ENCODE measurements around the gene ZRANB1.

ZRANB1 gene

DNA sequence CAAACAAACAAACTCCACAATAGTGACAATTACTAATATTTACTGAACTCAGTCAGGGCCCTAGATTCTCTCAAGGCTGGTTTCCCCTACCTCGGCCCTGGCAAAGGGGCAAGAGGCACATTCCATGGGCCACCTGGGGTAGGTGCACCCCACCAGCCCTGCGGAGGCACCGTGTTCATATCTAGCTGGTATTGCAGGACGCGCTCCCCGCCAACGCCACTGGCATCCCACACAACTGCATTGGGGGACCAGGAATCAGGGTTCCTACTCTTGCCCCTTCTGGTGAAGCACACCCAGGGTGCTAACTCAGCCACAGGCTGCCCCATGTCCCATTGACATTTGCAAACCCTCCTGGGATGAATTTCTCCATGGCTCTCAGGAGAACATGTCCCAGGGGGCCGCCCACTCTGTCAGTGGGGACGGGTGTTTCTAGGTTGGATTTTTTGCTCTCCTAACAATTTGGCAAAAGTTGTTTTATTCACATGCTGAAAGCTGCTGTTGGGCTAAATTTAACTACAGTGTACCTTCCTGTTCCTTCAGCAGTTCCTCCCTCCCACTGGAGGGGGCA is 76.7 kb downstream of the ZRANB1 start:
- no peak for DNase-seq (ENCODE audit: low spot score)

DNA sequence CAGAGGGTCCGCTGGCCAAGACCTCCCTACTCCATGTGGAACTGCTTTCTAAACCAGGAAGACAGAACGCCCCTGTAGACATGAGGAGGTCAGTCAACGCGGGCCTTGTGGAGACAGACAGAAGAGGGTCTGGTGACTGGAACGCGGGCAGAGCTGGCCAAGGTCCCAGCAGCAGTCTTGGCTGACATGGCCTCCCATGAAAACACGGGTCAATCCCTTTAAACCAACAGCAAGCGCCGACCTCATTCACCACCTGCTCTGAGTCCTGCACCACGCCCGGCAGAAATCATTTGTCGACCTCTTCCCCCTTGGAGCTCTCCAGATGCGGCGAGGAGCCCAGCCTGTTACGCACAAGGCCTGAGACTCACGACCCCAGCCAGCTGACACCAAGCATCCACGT is 78.5 kb downstream of the ZRANB1 start:
- no peak for DNase-seq (ENCODE audit: low spot score)

DNA sequence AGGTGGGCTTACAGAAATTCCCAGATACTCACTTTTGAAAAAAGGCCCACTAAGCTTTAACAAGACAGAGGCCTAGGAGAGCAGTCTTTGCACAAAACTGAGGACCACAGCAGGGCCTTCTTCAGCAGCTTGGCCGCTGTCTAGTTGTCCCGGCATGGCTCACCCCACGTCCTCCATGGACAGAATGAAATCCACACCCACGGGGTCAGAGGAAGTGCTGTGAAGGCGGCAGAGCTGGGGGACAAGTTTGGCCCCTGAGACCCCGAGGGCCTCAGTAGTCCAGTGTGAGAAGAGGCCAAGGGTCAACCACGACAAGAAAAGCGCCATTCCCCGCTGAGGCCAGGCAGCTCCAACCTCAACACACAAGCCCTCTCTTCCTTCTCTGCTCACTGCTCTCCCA is 78.9 kb downstream of the ZRANB1 start:
- DNase-seq (ENCODE audit: low spot score), result no peak

DNA sequence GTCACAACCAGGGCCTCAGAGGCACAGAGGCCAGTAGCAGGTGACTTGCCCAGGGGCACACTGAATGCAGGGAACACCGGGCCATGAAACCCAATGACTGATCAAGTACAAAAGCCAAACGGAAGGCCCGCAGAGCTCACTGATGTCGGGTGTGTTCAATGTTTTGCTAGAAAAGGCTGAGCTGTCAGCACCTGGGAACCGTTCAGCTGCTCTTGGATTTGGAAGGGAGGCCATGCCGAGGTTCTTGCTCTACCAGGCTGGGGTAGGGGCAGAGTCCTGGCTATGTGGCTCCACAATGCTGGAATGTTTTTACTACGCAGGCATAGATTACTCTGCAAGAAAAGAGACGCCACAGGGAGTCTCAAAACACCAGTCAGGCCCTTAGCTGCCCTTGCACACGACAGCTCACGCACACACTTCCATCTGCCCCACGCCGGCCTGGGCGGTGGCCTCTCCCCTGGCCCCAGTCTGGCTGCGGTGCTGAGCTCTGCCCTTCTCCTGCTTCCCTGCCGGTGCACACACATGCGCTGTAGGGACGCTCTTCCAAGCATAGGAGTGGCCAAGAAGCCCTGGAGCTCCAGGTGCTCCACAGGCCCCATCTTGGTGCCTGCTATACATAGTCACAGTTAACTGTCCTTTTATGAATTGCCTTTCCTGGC is 79.9 kb downstream of the ZRANB1 start:
- DNase-seq (ENCODE audit: low spot score), result no peak

DNA sequence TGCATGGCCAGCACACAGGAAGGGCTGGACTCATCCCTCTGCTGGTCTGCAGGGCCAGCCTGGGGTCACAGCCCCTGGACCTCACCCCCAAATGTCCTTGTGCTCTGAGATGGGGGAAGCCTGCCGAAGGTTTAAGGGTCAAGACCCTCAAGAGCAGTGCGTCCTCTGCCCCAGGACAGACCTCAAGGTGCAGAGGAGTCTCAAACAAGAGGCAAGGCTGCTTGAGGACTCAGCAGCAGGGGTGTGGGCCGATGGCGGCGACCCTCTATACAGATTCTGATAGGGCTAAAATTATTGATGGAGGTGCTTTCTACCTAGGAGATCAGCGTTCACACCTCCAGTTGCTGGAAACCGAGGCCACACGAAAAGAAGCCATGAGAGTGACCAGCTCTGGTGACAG is 80.7 kb downstream of the ZRANB1 start:
- DNase-seq (ENCODE audit: low spot score), result no peak

DNA sequence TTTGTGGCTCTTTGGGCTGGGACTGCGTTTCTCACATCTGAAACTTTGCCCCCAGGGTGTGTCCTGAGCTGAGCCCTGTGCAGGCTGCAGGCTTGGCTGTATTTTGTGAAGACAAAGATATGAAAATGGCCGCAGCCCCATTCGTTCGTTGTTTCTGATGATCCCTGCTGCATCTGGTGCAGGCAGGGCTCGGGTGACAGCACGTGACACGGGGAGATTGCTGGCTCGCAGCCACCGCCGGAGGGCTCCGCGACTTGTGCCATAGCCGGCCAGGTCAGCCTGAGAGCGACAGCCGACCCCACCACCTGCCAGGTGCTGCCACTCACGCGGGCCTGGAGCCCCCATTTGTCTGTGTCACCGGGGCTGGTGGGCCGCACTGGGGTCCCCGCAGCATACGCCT is 81.3 kb downstream of the ZRANB1 start:
- DNase-seq (ENCODE audit: low spot score), result no peak

DNA sequence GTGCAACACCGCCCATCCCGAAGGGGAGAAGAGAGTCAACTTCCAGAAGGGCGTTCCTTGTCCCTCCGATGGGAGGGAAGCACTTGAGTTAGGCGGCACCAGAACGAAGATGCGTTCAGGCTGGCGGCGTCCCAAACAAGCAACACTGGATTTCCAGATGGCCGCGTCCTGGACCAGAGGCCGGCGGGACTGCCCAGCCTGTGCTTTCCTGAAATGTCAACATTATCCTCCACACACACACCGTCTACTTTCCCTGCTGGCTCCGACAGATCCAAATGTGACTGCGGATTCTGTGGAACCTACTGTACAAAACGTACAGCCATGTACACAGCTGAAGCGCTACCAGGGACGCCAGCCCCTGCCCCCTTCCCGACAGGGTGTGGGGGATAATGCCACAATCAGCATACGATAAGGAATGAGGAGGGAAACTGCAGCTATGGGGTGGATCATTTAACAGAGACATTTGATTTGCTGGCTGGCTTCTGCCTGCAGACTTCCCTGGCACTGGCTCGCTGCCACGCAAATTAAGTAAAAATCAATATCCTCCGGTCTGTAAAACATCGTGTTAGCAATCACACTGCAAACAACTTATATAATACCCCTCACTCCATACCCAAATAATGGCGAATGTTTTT is 82.1 kb downstream of the ZRANB1 start:
- DNase-seq (ENCODE audit: low spot score), result peak; percentile 71

DNA sequence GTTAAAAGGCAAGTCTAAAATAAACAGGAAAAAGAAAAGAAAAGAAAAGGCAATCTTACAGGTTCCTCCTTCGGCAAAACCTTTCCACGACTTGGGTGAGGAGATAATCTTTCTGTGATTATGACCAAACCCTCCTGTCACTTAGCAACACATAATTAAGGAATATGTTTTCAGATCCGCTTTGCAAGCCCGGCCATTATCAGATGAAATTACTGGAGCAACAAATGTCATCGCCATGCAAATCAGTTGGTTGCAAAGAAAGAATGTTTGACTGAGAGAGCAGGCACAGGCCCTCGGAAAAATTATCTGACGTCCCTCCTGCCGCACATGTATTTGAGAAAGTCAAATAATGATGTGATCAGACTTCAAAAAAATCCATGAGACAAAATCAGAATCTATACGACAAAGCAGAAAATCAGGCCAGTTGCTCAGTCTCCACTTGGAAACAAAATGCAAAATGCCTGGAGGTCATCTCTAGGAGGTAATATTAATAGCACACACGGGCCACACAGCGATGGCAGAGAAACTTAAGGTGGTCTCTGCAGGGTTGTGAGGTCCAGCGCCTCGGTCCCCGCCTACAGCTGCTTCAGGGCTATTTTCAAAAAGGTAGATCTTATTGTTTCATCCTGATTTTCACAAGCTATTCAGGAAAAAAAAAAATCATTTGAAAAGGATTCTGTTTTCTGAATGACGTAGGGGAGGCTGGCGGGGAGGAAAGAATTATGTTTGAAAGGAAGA is 82.7 kb downstream of the ZRANB1 start:
- peak; percentile 54 for DNase-seq (ENCODE audit: low spot score)

DNA sequence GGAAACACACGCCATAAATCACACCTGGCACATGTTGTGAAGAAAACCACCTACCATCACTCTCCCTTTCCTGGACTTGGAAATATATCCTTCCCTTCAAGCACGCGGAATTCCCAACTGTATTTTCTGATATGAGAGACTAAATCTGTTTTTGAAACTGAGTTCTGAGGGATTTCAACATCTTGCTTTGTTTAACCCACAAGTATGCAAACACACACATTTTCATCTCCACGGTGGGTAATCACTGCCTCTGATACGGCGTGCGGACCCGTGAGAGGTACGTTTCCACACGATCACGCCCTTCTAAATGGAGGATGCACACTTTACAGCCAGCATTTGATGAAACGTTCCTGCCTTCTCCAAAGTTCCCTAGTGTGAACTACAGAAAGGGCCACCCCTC is 83.4 kb downstream of the ZRANB1 start:
- no peak for DNase-seq (ENCODE audit: low spot score)

DNA sequence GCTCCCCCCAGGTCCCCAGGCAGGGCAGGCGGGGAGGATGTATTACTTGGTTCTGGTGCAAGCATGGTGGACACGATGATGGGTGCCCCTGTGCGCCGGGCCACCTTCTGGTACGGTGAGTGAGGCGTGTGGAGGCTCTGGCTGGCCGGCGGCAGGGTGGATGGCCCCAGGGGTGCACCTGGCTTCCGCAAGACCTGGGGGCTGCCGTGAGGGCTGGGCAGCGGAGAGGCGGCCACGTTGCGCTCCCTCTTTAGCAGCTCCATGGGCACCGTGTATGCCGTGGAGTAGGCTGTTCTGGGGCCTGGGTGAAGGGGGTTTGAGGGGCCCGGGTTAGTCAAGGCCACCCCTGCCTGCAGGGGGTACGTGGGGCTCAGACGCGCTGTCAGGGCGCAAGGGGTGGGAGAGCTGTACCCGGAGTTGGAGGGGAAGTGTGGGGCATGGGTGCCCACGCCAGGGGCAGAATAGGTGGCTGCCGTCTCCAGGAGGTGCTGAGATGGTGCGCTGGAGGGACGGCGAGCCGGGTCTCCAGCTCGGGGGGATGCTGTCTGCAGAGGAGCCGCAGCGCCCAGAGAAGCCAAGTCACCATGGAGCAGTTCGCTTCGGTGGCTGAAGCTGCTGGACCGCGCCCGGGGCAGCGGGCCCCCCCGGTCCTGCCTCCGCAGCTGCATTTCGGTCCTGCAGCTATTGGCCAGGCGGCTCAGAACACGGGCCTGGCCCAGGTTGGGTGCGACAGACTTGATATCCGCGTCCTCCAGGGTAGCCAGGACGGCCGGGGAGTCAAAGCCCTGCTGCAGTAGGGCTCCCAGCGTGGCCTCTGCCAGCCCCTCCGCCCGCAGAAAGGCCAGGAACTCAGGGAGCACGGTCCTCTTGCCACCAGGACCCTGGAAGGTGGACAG is 84.4 kb downstream of the ZRANB1 start:
- DNase-seq (ENCODE audit: low spot score), result no peak

DNA sequence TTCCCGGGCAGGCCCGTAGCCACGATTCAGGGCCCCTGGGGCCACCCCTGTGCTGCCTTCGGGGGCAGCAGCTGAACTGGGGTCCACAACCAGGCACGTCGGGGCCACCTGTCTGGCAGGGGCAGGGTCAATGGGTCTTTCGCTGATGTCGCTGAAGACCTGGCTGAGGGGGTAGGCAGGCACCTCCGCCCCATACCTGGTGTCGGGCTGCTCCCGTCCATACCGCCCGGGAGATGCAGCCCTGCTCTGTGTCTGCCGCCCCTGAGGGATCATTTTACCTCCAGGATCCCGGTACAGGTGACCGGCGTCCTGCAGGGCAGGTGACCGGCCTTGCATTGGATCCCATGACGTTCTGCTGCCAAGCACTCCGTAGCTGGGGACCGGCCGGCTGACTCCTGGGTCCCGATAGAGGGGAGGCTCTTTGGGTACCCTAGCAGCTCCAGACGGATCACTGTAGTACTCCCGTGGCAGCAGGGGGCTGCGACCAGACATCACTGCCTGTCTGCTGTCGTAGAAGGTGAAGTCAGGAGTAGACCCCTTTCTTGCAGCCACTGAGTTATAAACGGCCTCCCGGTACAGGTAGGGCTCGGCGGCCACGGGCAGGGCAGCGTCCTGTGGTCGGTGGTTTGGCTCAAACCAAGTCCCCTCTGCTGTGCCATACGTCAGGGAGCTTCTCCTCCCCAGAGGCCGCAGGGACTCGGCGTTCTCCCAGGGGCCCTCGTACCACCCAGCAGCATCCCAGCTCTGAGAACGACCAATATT is 85.2 kb downstream of the ZRANB1 start:
- no peak for DNase-seq (ENCODE audit: low spot score)

DNA sequence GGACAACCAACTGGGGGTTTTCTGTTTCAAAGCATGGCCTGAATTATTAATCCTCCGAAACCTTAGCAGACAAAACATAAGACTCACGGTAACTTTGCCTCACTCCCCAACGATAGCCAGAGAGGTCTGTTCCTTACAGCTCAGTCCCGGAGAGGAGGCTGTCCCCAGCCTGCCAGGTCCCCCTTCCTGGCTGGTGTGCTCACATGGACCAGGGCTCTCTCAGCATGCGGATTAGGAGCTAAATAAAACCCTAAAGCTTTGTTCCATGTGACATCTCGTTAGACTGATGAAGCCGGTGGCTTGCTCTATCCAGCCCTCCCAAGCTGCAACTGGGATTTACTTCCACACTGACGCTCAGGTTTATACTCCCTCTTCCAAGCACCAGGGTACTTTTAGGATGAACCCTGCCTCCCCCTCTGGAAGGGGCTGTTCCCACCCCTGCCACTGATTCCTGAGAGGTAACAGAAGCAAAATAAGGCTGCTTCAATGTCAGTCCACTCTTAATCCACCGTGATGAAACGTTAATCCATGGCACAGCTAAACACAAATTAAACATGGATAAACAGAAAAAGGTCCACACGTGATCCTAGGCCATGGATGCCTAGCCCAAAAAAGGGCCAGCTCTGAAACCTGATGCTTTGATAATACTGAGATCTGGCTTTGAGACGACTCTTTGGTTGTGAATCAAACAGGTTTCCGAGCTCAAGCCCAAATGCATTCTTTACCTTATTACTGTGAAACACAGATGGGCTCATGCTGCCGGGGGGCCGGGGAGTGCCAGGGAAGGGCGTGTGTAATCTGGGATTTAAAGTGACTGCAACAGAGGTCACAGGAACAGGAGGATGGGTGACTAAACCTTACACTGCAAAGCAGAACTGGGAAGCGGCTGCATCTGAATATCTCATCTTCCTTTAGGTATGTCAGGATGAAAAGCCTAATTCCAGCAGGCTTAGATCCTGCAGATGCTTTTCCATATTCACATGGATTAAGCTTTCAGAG is 86.2 kb downstream of the ZRANB1 start:
- DNase-seq (ENCODE audit: low spot score), result no peak

DNA sequence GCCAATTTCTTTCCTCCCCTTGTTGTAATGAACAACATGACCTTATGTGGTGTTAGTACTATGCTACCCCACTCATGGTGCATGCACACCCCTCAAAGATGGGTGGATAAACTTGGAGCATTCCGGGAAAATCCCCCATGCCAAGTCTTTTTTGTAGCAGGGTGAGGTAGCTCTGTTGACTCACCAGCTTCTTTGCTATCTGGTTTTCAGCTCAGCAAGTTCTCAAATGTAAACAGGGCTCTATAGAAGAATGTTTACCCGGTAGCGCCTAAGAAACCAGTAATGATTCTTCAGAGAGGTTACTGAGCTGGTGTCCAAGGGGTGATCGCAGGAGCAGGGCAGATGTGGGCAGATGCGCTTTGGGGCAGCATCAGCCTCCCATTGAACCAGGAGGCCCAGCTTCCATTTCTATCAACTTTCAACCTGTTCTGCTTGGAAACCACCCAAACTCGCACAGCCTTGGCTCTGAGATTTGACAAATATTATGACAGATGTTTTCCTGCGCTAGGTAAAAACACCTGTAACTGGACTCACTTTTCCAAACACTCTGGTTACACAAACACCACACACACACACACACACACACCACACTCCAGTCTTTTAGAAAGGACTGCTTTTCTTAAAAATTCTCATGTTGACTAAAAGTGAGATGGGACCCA is 87.8 kb downstream of the ZRANB1 start:
- no peak for DNase-seq (ENCODE audit: low spot score)

DNA sequence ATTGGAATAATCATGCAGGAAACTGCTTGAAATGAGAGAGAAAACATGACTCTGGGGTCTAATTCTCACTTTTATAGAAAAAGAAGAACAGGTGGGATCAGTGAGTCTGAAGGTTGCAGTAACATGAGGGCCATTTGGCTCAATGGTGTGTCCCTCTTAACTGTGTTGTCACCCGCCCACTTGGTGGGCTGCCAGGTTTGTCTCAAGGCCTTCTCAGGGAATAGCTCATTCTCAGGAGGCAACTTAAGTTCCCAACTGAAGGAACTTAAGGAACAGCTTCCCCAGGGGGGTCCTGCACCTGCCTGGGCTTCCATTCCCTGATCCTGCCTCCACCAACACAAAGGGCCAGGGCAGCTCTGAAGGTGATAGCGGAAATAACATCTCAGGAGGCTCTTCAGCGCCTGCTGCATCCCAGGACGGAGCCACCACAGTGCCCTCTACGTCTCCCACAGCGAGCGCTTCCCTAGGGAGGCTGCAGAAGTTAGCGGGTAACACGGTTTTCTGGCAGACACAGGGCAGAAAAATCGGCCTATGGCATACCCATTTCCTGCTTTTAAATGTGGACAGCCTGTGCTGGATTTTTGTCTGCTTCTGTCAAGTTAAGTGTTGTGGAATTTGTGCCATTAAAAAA is 88.8 kb downstream of the ZRANB1 start:
- no peak for DNase-seq (ENCODE audit: low spot score)

DNA sequence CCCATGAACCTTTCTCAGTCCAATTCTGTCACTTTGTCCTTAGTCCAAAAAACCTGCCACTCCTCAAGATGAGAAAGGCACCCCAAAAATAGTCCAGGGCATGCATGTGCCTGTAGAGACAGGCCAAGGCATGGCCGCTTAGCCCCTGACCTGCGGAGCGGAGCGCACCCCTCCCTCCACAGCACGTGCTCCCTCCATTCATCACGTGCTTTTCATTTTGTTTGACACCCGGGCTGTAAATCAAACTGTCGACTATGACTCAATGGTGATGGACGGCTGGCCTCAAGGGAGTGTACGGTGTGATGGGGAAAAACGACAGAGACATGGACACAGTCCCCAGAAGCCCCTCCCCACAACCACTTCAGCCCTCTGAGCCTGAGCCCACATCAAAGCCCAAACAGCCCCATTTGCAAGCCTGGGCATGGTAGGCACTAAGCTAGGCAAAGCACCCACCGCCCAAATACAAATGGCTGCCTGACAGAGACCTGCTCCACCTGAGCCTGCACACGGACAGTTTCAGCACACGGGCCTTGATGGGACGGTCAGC is 90.6 kb downstream of the ZRANB1 start:
- DNase-seq (ENCODE audit: low spot score), result no peak

DNA sequence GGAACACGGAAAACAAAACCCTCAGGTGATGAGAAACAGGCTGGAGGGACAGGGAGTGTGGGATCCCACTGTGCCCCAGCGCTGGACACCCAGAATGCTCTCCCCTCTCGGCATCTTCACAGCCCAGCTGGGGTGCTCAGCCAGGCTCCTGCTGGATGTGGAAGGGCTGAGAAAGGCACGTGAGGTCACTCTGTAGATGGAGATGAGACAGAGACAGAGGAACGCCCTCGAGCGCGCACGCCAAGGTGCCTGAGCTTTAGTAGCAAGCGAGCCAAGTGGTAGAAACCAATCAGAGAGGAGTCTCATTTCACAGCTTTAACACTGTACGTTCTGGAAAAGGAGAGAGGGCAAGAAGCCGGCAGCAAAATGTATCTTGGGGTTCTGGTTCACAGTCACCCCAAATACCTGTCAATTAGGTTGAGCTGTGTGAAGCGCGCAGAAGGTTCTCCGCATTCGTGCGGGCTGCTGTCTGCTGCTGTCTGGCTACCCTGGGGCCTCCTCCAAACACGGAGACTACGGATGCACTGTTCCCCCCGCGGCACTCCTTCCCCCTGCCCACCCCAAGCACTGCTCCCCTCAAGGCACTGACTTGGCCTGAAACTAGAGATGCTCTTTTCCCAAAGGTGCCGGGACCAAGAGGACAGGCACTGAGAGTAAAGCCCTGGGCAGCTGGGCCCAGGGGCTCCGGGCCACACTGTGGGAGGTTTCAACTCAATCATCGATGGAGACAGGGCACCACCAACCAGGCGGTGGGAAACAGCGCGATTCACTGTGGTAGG is 91.4 kb downstream of the ZRANB1 start:
- DNase-seq (ENCODE audit: low spot score), result no peak

DNA sequence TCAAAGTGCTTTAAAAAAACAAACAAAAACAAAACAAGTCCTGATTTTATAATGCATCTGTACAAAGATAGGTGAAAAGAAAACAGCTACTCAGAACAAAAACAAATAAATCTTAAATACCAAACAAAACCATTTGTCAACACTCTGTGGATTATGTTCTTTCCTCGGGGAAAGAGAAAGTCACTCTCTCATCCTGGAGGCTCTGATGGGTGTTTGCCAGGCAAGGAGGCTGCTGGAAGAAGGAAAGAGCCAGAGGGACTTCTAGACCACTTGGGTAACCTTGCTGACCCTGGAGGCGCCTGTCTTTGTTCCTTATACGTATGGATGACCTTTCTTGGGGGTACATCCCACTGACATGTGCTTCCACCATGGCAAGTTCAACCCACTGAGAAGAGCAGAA is 92.8 kb downstream of the ZRANB1 start:
- DNase-seq (ENCODE audit: low spot score), result no peak

DNA sequence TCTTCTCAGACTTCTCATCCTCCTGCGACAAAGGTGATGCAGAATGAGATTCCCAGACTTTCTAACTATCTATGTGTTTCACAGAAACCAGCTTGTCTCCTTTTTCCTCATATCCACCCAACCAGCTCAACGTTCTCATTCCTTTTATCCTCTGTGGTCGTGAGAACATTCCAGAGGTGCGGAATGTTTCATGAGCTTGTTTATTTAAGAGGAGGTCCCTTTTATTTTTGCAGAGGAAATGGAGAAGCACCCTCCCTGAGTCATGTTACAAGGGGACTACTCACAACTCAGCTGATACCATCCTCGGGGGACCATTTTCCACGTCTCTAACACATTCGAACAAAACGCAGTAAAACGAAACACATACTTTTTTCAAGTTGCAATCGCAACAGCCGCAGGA is 93.2 kb downstream of the ZRANB1 start:
- no peak for DNase-seq (ENCODE audit: low spot score)

Data from globus pallidus (tissue), 1 donor.